Upper lobe of right lung (tissue), 1 donor: ENCODE results near the gene KIRREL2. TPM values are rescaled to one million over a fixed set of nuclear protein-coding genes. Genes with fewer than 3 reads are reported as not detected.

ENCODE experiments used
- ATAC-seq: fragments of 200-7000 bp; cut with Tn5 transposase; one replicate; pipeline ENCODE4 v1.9.1; 2020; ENCODE audit warnings: mild to moderate bottlenecking, moderate library complexity
- DNase-seq: peaks from one replicate; pipeline ENCODE4 v3.0.0-alpha.2; 2020
- H3K27ac ChIP-seq: fragments of 200-600 bp; one replicate; pipeline ENCODE4 v1.8.0; 2022
- H3K27me3 ChIP-seq: fragments of 200-600 bp; one replicate; pipeline ENCODE4 v1.8.0; 2022; ENCODE audit warnings: mild to moderate bottlenecking
- H3K36me3 ChIP-seq: fragments of 200-600 bp; one replicate; pipeline ENCODE4 v1.8.0; 2022
- H3K4me1 ChIP-seq: fragments of 200-600 bp; one replicate; pipeline ENCODE4 v1.8.0; 2022
- H3K4me3 ChIP-seq: fragments of 200-600 bp; one replicate; pipeline ENCODE4 v1.8.0; 2022; ENCODE audit warnings: mild to moderate bottlenecking
- H3K9me3 ChIP-seq: fragments of 200-600 bp; one replicate; pipeline ENCODE4 v1.8.0; 2022
- CTCF ChIP-seq: fragments of 200-600 bp; IDR thresholded peaks from one replicate; pipeline ENCODE4 v1.8.0; 2022; ENCODE audit warnings: antibody characterized with exemption
- intact Hi-C: fragments of 100-400 bp; cut with DNase I; formaldehyde crosslinking; loops from one replicate; pipeline ENCODE4 v1.11.0; 2022
- total RNA-seq: library from RNA; stranded (reverse); fragmentation: NEBNext Ultra II Directional; extraction: Animal tissue kit (Norgen Biotek cat#: 25700); gene quantifications from one replicate; pipeline ENCODE4 v1.2.1, GENCODE V29; 2021
- donor health status: DM: no; HTN: yes; CAD: no; lungs with severe emphysema.

The KIRREL2 gene
- total RNA-seq, 1 donor from 2014 or later: not detected

- TF ChIP-seq CTCF: no peak
- intact Hi-C loops: no loop called here
- H3K27ac ChIP-seq: no peak overlapping the region
These were observed 58.7 kb downstream of the KIRREL2 start for GRCh38 chr19:35915443-35915842.

More at GRCh38 chr19:35915443-35915842, 58.7 kb downstream of the KIRREL2 start:
- no peak for DNase-seq
- Histone ChIP-seq H3K4me3 (no peak overlapping the region), H3K36me3 (no peaks in the 10 kb centered on the region), H3K4me1 (peaks cover 5% of the 10 kb centered on the region), H3K27me3 (no peaks in the 10 kb centered on the region), H3K9me3 (no peaks in the 10 kb centered on the region)
- ATAC-seq: peak; percentile 49

Other genes with a start within 250 kb of the KIRREL2 start
- 8.9 TPM for gene HAUS5, start 244.2 kb upstream of the KIRREL2 start, total RNA-seq
- gene RBM42, start 227.9 kb upstream of the KIRREL2 start, total RNA-seq: 64.5 TPM
- gene ETV2, start 215.2 kb upstream of the KIRREL2 start, total RNA-seq: 0.72 TPM
- gene COX6B1, start 208.6 kb upstream of the KIRREL2 start, total RNA-seq: 226 TPM
- gene UPK1A, start 190.4 kb upstream of the KIRREL2 start, total RNA-seq: not detected
- gene ZBTB32, start 152.4 kb upstream of the KIRREL2 start, total RNA-seq: 0.23 TPM
- 36.6 TPM for gene KMT2B, start 138.9 kb upstream of the KIRREL2 start, total RNA-seq
- 16.9 TPM for gene IGFLR1, start 114.5 kb upstream of the KIRREL2 start, total RNA-seq
- 26.3 TPM for gene U2AF1L4, start 111.5 kb upstream of the KIRREL2 start, total RNA-seq
- 51.0 TPM for gene PSENEN, start 111.3 kb upstream of the KIRREL2 start, total RNA-seq
- gene LIN37, start 108.3 kb upstream of the KIRREL2 start, total RNA-seq: 11.3 TPM
- 41.3 TPM for gene HSPB6, start 99.9 kb upstream of the KIRREL2 start, total RNA-seq
- gene PROSER3, start 98.7 kb upstream of the KIRREL2 start, total RNA-seq: 18.2 TPM
- gene ARHGAP33, start 81.3 kb upstream of the KIRREL2 start, total RNA-seq: 6.8 TPM
- gene PRODH2, start 44.1 kb upstream of the KIRREL2 start, total RNA-seq: not detected
- gene NPHS1, start 4.4 kb upstream of the KIRREL2 start, total RNA-seq: not detected
- gene APLP1, start 11.7 kb downstream of the KIRREL2 start, total RNA-seq: 7.0 TPM
- gene NFKBID, start 43.6 kb downstream of the KIRREL2 start, total RNA-seq: 19.5 TPM
- 44.0 TPM for gene HCST, start 45.6 kb downstream of the KIRREL2 start, total RNA-seq
- gene TYROBP, start 51.4 kb downstream of the KIRREL2 start, total RNA-seq: 367 TPM
- 10.5 TPM for gene LRFN3, start 79.5 kb downstream of the KIRREL2 start, total RNA-seq
- 14.2 TPM for gene SDHAF1, start 138.3 kb downstream of the KIRREL2 start, total RNA-seq
- 8.1 TPM for gene SYNE4, start 151.9 kb downstream of the KIRREL2 start, total RNA-seq
- gene ALKBH6, start 157.3 kb downstream of the KIRREL2 start, total RNA-seq: 18.7 TPM
- gene CLIP3, start 176.0 kb downstream of the KIRREL2 start, total RNA-seq: 10.5 TPM
- gene THAP8, start 197.4 kb downstream of the KIRREL2 start, total RNA-seq: 5.2 TPM
- 0.93 TPM for gene WDR62, start 198.0 kb downstream of the KIRREL2 start, total RNA-seq